ENCODE results near the gene EXOC2. TPM values are rescaled to one million over a fixed set of nuclear protein-coding genes. Genes with fewer than 3 reads are reported as not detected.

The EXOC2 gene
- total RNA-seq, 1 experiment from 2014 or later = 24.5 TPM

- Histone ChIP-seq H3K9ac (ENCODE audit: low read length) (no peak overlapping the region), H3K27me3 (ENCODE audit: insufficient read depth, low read length) (no peaks in the 10 kb centered on the region), H4K20me1 (ENCODE audit: insufficient read depth) (no peaks in the 10 kb centered on the region), H3K9me3 (ENCODE audit: control insufficient read depth in 1 of 2, insufficient read depth in 1 of 2, low read depth in 1 of 2, low read length in 2 of 2) (no peaks in the 10 kb centered on the region), H3K79me2 (ENCODE audit: insufficient read depth, low read length) (peaks cover 14% of the 10 kb centered on the region), H3K4me1 (ENCODE audit: control insufficient read depth in 1 of 2, insufficient read depth in 2 of 2, low read length in 2 of 2) (no peaks in the 10 kb centered on the region), H3K4me2 (ENCODE audit: low read length) (no peak overlapping the region), H3K36me3 (ENCODE audit: control insufficient read depth in 1 of 2, insufficient read depth in 2 of 2, low read length in 2 of 2) (no peaks in the 10 kb centered on the region), H3K27ac (ENCODE audit: low read depth, low read length) (no peak overlapping the region), H3K4me3 (replicated peaks in 1 of 2; ENCODE audit: low read depth in 1 of 2, low read length in 2 of 2) (no peak overlapping the region), H3K9me2 (ENCODE audit: insufficient read depth) (no peaks in the 10 kb centered on the region), H2AFZ (ENCODE audit: low read depth, low read length, poor library complexity, severe bottlenecking) (no peak overlapping the region)
- ChIA-PET RAD21 (ENCODE audit: low non-redundant PET in 1 of 2, low total read pairs in 2 of 2, uncharacterized antibody in 2 of 2, unreplicated experiment in 2 of 2) (no interaction called here), POLR2A (no interaction called here), CTCF (no interaction called here)
- BruUV-seq (replicated peaks) = no TSS peak
- ATAC-seq (no peak), DNase-seq (ENCODE audit: low read depth, low spot score) (no peak)
- intact Hi-C loops (cut with micrococcal nuclease) = no loop called here
- TF ChIP-seq POLR2A (IDR thresholded peaks at IDR 0.05; ENCODE audit: borderline replicate concordance, extremely low read depth, insufficient read depth, insufficient read length) = no peak
Observed at GRCh38 chr6:667253-667927, 25.5 kb downstream of the EXOC2 start.

- Histone ChIP-seq H3K9ac (ENCODE audit: low read length) (no peak overlapping the region), H3K27me3 (ENCODE audit: insufficient read depth, low read length) (no peaks in the 10 kb centered on the region), H3K4me1 (ENCODE audit: control insufficient read depth in 1 of 2, insufficient read depth in 2 of 2, low read length in 2 of 2) (no peaks in the 10 kb centered on the region), H2AFZ (ENCODE audit: low read depth, low read length, poor library complexity, severe bottlenecking) (no peak overlapping the region), H3K4me3 (replicated peaks in 1 of 2; ENCODE audit: low read depth in 1 of 2, low read length in 2 of 2) (no peak overlapping the region), H3K27ac (ENCODE audit: low read depth, low read length) (no peak overlapping the region), H3K79me2 (ENCODE audit: insufficient read depth, low read length) (peaks cover 30% of the 10 kb centered on the region), H3K9me2 (ENCODE audit: insufficient read depth) (no peaks in the 10 kb centered on the region), H3K4me2 (ENCODE audit: low read length) (no peak overlapping the region), H4K20me1 (ENCODE audit: insufficient read depth) (no peaks in the 10 kb centered on the region), H3K9me3 (ENCODE audit: control insufficient read depth in 1 of 2, insufficient read depth in 1 of 2, low read depth in 1 of 2, low read length in 2 of 2) (no peaks in the 10 kb centered on the region), H3K36me3 (ENCODE audit: control insufficient read depth in 1 of 2, insufficient read depth in 2 of 2, low read length in 2 of 2) (no peaks in the 10 kb centered on the region)
- ChIA-PET CTCF (no interaction called here), POLR2A (no interaction called here), RAD21 (ENCODE audit: low non-redundant PET in 1 of 2, low total read pairs in 2 of 2, uncharacterized antibody in 2 of 2, unreplicated experiment in 2 of 2) (no interaction called here)
- BruUV-seq (replicated peaks) = no TSS peak
- DNase-seq (ENCODE audit: low read depth, low spot score) (no peak), ATAC-seq (no peak)
- intact Hi-C loops (cut with micrococcal nuclease) = no loop called here
- no peak for TF ChIP-seq EZH2 (IDR thresholded peaks at IDR 0.05)
- TF ChIP-seq EGR1 (IDR thresholded peaks at IDR 0.05; ENCODE audit: low read depth) = no peak
- no peak for TF ChIP-seq TCF7L2 (IDR thresholded peaks at IDR 0.05; ENCODE audit: borderline replicate concordance, extremely low read depth, insufficient read depth, insufficient read length)
- TF ChIP-seq ZBTB33 (IDR thresholded peaks at IDR 0.05; ENCODE audit: extremely low read depth, insufficient replicate concordance, low read length) = no peak
- no peak for TF ChIP-seq SP1 (IDR thresholded peaks at IDR 0.05; ENCODE audit: low read depth)
- no peak for TF ChIP-seq ZNF274 (IDR thresholded peaks at IDR 0.05; ENCODE audit: low read depth, low read length)
- TF ChIP-seq CEBPB (IDR thresholded peaks at IDR 0.05; ENCODE audit: low read depth) = no peak
- no peak for TF ChIP-seq ZFX (IDR thresholded peaks at IDR 0.05)
- no peak for TF ChIP-seq CTCF (IDR thresholded peaks at IDR 0.05 in 2 of 3, conservative IDR thresholded peaks at IDR 0.05 in 1 of 3; ENCODE audit: borderline replicate concordance in 1 of 3, insufficient read depth in 1 of 3, low read depth in 2 of 3, low read length in 2 of 3)
- TF ChIP-seq YY1 (IDR thresholded peaks at IDR 0.05; ENCODE audit: extremely low read depth, insufficient replicate concordance, low read depth, low read length) = no peak
- TF ChIP-seq POLR2A (IDR thresholded peaks at IDR 0.05; ENCODE audit: borderline replicate concordance, extremely low read depth, insufficient read depth, insufficient read length) = no peak
- TF ChIP-seq EZH2phosphoT487 (IDR thresholded peaks at IDR 0.05; ENCODE audit: borderline replicate concordance) = no peak
- no peak for TF ChIP-seq ATF3 (IDR thresholded peaks at IDR 0.05)
- no peak for TF ChIP-seq FOSL1 (IDR thresholded peaks at IDR 0.05; ENCODE audit: low read depth)
- TF ChIP-seq SIN3A (IDR thresholded peaks at IDR 0.05; ENCODE audit: low read depth) = no peak
Observed at GRCh38 chr6:665403-666267, 27.3 kb downstream of the EXOC2 start.

All from HCT116 (cell line).